Suppressor macrophage (primary cell): ENCODE results near the gene RNF157.
"Not testable (repeated sequence)": the region's sequence is repeated elsewhere in the genome, so short reads cannot be mapped to it uniquely, and the experiment has no call there.

Source experiments
- DNase-seq, 4 experiments: peaks; one replicate each; pipeline ENCODE4 v3.0.0-alpha.2; 2020 to 2022

Gene RNF157

DNA sequence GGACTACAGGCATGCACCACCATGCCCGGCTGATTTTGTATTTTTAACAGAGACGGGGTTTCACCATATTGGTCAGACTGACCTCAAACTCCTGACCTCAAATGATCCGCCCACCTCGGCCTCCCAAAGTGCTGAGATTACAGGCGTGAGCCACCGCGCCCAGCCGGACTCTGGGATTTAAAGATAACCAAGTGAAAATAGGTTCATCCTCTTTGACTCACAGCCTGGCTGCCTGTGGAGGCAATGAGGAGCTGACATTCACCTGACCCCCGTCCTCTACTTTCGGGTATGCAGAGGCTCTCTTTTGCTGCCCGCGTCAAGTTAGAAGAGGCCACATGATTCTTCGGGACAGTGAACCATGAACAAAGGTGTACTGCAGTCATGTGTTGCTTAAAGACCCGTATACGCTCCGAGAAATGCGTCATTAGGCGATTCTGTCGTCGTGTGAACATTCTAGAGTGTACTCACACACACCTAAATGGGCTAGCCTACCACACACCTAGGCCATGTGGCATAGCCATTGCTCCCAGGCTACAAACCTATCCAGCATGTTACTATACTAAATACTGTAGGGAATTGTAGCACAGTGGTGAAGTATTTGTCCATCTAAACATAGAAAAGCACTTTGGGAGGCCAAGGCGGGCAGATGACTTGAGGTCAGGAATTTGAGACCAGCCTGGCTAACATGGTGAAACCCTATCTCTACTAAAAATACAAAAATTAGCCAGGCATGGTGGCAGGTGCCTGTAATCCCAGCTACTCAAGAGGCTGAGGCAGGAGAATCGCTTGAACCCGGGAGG is 12.9 kb upstream of the RNF157 start:
- peak in 2 of 4 experiments; percentile 34 to 42 for DNase-seq

DNA sequence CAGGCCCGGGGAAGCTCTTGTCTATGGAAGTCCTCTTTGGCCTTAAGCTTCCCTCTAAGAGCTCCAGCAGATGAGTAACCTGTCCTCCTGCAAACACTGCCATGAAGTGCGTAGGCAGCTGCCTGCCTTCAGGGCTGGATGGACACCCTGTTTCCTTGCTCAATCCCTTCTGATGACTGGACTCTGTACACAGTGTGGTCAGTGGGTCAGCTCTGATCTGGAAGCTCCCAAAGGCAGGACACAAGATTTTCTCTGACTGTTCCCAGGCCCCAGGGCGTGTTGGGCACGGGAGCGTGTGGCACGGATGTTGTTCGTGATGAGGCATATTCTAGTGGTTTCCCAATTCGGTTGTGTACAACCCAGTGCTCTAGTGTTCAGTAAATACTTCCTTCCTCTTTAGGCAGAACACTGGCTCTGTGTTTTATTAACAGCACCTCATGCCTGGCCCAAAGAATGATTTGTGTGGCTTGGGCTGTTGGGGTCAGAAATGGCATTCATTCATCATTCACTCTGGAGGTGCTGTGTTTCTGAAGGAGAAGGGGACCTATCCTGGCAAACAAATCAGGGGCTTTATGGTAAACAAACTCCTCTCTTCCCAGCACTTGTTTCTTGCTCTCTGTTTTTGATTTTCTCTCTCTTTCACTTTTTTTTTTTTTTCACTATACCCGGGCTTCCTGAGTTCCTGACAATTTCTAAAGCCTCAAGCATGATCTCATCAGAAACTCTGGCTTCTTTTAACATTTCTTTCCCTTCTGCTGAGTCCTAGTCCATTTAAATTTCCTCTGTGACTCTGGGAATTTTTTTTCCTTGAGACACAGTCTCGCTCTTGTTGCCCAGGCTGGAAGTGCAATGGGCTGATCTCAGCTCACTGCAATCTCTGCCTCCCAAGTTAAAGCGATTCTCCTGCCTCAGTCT is 12.0 kb upstream of the RNF157 start:
- peak; percentile 93 to 98 (median 95) for DNase-seq

DNA sequence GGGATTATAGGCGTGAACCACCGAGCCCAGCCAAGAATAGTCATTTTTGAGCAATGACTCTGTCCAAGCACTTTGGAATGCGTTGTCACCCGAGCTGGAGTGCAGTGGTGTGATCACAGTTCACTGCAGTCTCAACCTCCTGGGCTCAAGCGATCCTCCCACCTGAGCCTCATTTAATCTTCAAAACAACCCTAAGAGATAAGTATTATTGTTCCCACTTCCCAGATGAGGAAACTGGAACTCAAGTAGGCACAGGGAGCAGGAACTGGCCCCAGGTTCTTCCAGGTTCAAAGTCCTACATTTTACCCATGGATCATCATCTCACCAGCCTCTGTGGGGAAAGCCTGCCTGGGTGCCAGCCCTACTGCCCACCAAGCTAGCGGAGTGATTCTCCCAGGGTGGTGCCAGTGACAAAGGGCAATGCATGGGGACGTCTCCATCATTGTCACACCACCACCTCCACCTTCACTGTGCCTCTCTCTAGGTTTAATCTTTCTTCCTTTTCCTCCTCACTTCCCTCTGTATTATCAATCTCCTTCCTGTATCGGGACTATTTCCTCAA is 11.3 kb upstream of the RNF157 start:
- no peak for DNase-seq

GRCh38 chr17:76250141-76250540 is 9.8 kb upstream of the RNF157 start:
- DNase-seq: no peak

- no peak for DNase-seq
Observed at GRCh38 chr17:76248013-76248782, 7.9 kb upstream of the RNF157 start.

GRCh38 chr17:76247304-76247703 is 7.0 kb upstream of the RNF157 start:
- DNase-seq: no peak

DNA sequence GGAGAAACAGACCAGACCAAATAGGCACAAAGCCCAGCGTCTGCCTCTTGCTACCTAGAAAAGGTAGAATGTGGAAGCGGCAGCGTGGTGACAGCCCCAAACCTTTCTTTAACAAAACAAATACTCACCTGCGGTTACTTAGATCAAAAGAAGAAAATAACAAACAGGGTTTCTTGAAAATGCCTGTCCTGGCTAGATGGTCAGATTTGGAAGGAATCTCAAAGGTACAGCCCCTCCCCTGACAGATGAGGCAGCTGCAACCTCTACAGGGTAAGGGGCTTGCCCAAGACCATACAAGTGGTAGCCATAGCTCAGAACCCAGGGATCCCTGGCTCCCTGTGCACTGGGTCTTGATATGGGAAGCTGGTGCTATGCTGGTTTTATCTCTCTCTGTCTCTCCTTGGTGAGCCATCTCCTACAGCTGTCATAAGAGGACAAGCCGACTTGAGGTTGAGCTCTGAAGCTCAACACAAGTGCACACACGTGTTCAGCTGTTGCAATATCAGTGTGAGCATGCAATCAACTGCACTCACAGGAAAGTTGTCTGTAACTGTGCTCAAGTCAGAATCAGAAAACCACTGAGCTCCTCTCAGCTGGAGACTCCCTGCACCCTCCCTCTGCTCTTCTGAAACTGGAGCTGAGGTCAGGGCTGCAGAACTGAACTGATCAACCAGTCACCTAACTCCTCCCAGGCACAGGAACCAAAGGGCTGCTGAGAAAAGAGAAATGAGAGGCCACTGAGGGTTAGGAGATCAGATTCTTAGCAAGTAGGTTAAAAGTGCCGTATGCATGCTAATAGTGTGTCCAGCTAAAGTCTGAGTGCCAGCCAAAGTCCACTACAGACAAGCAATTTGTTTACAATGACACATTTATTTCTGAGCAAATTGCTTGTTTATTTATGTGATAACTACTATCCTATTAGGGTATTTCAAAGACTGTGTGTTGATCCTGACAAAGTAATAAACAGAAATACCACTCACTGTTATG is 6.1 kb upstream of the RNF157 start:
- DNase-seq: peak; percentile 77 to 90 (median 80)

DNA sequence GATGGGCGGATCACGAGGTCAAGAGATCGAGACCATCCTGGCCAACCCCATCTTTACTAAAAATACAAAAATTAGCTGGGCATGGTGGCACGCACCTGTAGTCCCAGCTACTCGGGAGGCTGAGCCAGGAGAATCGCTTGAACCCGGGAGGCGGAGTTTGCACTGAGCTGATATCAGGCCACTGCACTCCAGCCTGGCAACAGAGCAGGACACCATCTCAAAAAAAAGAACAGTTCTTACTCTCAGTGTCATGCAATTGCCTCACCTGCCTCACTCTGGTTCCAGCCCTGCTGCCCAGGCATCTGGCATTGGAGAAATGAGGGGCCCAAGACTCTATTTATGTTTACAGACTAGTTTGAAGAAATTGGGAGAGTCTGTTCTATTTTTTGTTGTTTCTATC is 4.4 kb upstream of the RNF157 start:
- DNase-seq: not testable (repeated sequence)

- peak in 2 of 4 experiments; percentile 28 to 32 for DNase-seq
Observed at GRCh38 chr17:76243826-76244679, 3.8 kb upstream of the RNF157 start.

- no peak for DNase-seq
Observed at GRCh38 chr17:76241691-76242255, 1.5 kb upstream of the RNF157 start.

DNA sequence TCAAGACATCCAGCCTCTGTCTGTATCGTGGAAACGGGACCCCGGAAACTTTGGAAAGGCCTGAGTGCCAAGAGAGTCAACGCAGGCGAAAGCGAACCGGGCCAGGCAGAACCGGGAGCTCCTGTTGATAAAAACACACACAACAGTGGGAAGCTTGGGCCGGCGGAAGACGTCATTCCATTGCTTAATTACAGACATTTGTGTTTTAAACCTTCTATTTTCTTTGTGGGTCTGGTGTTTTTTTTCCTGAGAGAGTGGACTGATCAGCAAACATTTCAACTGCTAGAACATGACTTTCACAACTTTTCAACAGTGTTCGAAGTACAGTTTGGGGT is 878 bp upstream of the RNF157 start:
- no peak for DNase-seq

DNA sequence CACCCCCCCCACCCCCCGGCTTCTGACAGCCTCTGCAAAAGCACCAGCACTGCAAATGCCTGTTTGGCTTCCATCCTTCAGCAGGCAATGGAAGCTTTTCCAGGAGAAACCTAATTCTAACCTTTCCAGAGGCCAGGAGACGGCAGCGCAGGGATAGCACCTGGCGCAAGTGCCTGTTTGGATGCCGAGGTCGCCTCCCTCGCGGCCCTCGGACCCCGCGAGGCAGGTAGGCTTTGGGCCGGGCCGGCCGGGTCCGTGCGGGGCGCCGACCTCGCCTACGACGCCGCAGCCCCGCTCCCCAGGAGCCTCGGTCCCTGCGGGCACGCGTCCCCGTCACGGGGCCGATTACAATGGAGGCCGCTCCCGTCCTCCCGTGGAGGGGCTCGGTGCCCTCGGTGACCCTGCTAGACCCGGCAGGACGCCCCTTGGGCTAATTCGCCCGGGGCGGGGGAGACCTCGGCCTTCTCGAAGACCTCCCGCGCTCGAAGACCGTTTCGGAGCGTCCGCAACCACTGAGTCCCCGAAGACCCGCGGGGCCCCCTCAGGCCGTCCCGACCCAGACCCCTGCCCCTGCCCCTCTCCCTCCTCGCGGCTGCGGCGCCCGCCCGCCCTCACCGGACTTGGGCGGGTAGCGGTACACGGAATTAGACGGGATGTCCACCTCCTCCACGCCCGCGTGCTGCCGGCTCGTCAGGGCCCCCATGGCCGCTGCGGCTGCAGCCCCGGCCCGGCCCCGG is 587 bp downstream of the RNF157 start:
- DNase-seq: no peak

- no peak for DNase-seq
Observed at GRCh38 chr17:76238847-76239537, 1.3 kb downstream of the RNF157 start.

- DNase-seq: no peak
Observed at GRCh38 chr17:76237859-76238313, 2.4 kb downstream of the RNF157 start.

GRCh38 chr17:76236603-76237002 is 3.7 kb downstream of the RNF157 start:
- DNase-seq: no peak

GRCh38 chr17:76235883-76236282 is 4.4 kb downstream of the RNF157 start:
- no peak for DNase-seq

- DNase-seq: no peak
Observed at GRCh38 chr17:76234354-76234679, 6.0 kb downstream of the RNF157 start.

GRCh38 chr17:76233588-76234353 is 6.5 kb downstream of the RNF157 start:
- no peak for DNase-seq
